Measurements from ENCODE around the gene EXTL1.
"Not testable (repeated sequence)": the region's sequence is repeated elsewhere in the genome, so short reads cannot be mapped to it uniquely, and the experiment has no call there.

EXTL1 gene

GRCh38 chr1:26021647-26022403, at the start of gene EXTL1:
Gene EXTL1 (plus strand): TSS chr1:26021775. CDS start chr1:26022647, 872 bp downstream.
- peak; percentile 41 for DNase-seq (ENCODE audit: low read depth)

- DNase-seq (ENCODE audit: low read depth), result no peak
Measured at GRCh38 chr1:25971811-25972180, 49.8 kb upstream of the EXTL1 start.

- DNase-seq (ENCODE audit: low read depth), result no peak
Measured at GRCh38 chr1:25973610-25974321, 47.8 kb upstream of the EXTL1 start.

- DNase-seq (ENCODE audit: low read depth), result no peak
Measured at GRCh38 chr1:25977801-25978200, 43.8 kb upstream of the EXTL1 start.

- DNase-seq (ENCODE audit: low read depth), result no peak
Measured at GRCh38 chr1:25978403-25978802, 43.2 kb upstream of the EXTL1 start.

GRCh38 chr1:25979210-25979609, 42.4 kb upstream of the EXTL1 start:
- no peak for DNase-seq (ENCODE audit: low read depth)

- DNase-seq (ENCODE audit: low read depth), result no peak
Measured at GRCh38 chr1:25985171-25985570, 36.4 kb upstream of the EXTL1 start.

GRCh38 chr1:25985670-25986069, 35.9 kb upstream of the EXTL1 start:
- no peak for DNase-seq (ENCODE audit: low read depth)

- DNase-seq (ENCODE audit: low read depth), result not testable (repeated sequence)
Measured at GRCh38 chr1:25986773-25987172, 34.8 kb upstream of the EXTL1 start.

- DNase-seq (ENCODE audit: low read depth), result no peak
Measured at GRCh38 chr1:25987951-25988350, 33.6 kb upstream of the EXTL1 start.

- no peak for DNase-seq (ENCODE audit: low read depth)
Measured at GRCh38 chr1:25989440-25990234, 31.9 kb upstream of the EXTL1 start.

- no peak for DNase-seq (ENCODE audit: low read depth)
Measured at GRCh38 chr1:25990251-25990650, 31.3 kb upstream of the EXTL1 start.

GRCh38 chr1:25990702-25991395, 30.7 kb upstream of the EXTL1 start:
- DNase-seq (ENCODE audit: low read depth), result no peak

- DNase-seq (ENCODE audit: low read depth), result no peak
Measured at GRCh38 chr1:25991937-25992688, 29.5 kb upstream of the EXTL1 start.

- no peak for DNase-seq (ENCODE audit: low read depth)
Measured at GRCh38 chr1:25992689-25993171, 28.8 kb upstream of the EXTL1 start.

- no peak for DNase-seq (ENCODE audit: low read depth)
Measured at GRCh38 chr1:25993197-25993951, 28.2 kb upstream of the EXTL1 start.

GRCh38 chr1:25994402-25995150, 27.0 kb upstream of the EXTL1 start:
- no peak for DNase-seq (ENCODE audit: low read depth)

GRCh38 chr1:25996966-25997827, 24.4 kb upstream of the EXTL1 start:
- no peak for DNase-seq (ENCODE audit: low read depth)
